Measurements from ENCODE around the gene MRPL58. TPM values are rescaled to one million over a fixed set of nuclear protein-coding genes. Genes with fewer than 3 reads are reported as not detected.
"Not testable (repeated sequence)": the region's sequence is repeated elsewhere in the genome, so short reads cannot be mapped to it uniquely, and the experiment has no call there.

The MRPL58 gene
- total RNA-seq, 1 donor from 2014 or later: 38.7 TPM

GRCh38 chr17:74986206-74986576, 26.3 kb upstream of the MRPL58 start:
- no peak for DNase-seq (ENCODE audit: extremely low read depth, low read depth, low spot score)

GRCh38 chr17:74987418-74987908, 25.0 kb upstream of the MRPL58 start, which contains the start of gene CDR2L:
Gene CDR2L (plus strand): TSS chr17:74987632. CDS start chr17:74988044, 412 bp downstream.
- DNase-seq (ENCODE audit: extremely low read depth, low read depth, low spot score): peak; percentile 45

GRCh38 chr17:74987909-74988711, 24.4 kb upstream of the MRPL58 start:
- DNase-seq (ENCODE audit: extremely low read depth, low read depth, low spot score): no peak

GRCh38 chr17:74990581-74991105, 21.8 kb upstream of the MRPL58 start:
- DNase-seq (ENCODE audit: extremely low read depth, low read depth, low spot score): no peak

GRCh38 chr17:74992223-74992622, 20.2 kb upstream of the MRPL58 start:
- no peak for DNase-seq (ENCODE audit: extremely low read depth, low read depth, low spot score)

- DNase-seq (ENCODE audit: extremely low read depth, low read depth, low spot score): no peak
Observed at GRCh38 chr17:74994440-74994839, 18.0 kb upstream of the MRPL58 start.

- no peak for DNase-seq (ENCODE audit: extremely low read depth, low read depth, low spot score)
Observed at GRCh38 chr17:74995847-74996246, 16.6 kb upstream of the MRPL58 start.

GRCh38 chr17:74998783-74999182, 13.7 kb upstream of the MRPL58 start:
- DNase-seq (ENCODE audit: extremely low read depth, low read depth, low spot score): no peak

- no peak for DNase-seq (ENCODE audit: extremely low read depth, low read depth, low spot score)
Observed at GRCh38 chr17:74999523-74999922, 12.9 kb upstream of the MRPL58 start.

- DNase-seq (ENCODE audit: extremely low read depth, low read depth, low spot score): no peak
Observed at GRCh38 chr17:75001915-75002843, 10.3 kb upstream of the MRPL58 start.

GRCh38 chr17:75003070-75003956, 9.2 kb upstream of the MRPL58 start:
- no peak for DNase-seq (ENCODE audit: extremely low read depth, low read depth, low spot score)

GRCh38 chr17:75003957-75004355, 8.5 kb upstream of the MRPL58 start:
- no peak for DNase-seq (ENCODE audit: extremely low read depth, low read depth, low spot score)

GRCh38 chr17:75004371-75004770, 8.1 kb upstream of the MRPL58 start:
- no peak for DNase-seq (ENCODE audit: extremely low read depth, low read depth, low spot score)

GRCh38 chr17:75005291-75005690, 7.2 kb upstream of the MRPL58 start:
- no peak for DNase-seq (ENCODE audit: extremely low read depth, low read depth, low spot score)

GRCh38 chr17:75006084-75006483, 6.4 kb upstream of the MRPL58 start:
- DNase-seq (ENCODE audit: extremely low read depth, low read depth, low spot score): not testable (repeated sequence)

GRCh38 chr17:75006653-75007052, 5.8 kb upstream of the MRPL58 start:
- DNase-seq (ENCODE audit: extremely low read depth, low read depth, low spot score): no peak

GRCh38 chr17:75008373-75008772, 4.1 kb upstream of the MRPL58 start:
- no peak for DNase-seq (ENCODE audit: extremely low read depth, low read depth, low spot score)

- DNase-seq (ENCODE audit: extremely low read depth, low read depth, low spot score): no peak
Observed at GRCh38 chr17:75009139-75009724, 3.2 kb upstream of the MRPL58 start.

GRCh38 chr17:75010683-75011400, 1.6 kb upstream of the MRPL58 start:
- DNase-seq (ENCODE audit: extremely low read depth, low read depth, low spot score): no peak
